PC-9 (cell line): ENCODE measurements around the gene PLA2G4A. TPM values are rescaled to one million over a fixed set of nuclear protein-coding genes. Genes with fewer than 3 reads are reported as not detected.

Experiments
- BruUV-seq: library from RNA; stranded (reverse); fragments of 400-500 nt; replicated peaks from 2 replicates; lab custom pipeline; 2021; lab: Mats Ljungman, UMichigan
- CTCF ChIA-PET: fragments of 300-600 bp; sonication (Branson Sonifier 250); formaldehyde crosslinking; loops from one replicate; lab custom pipeline; 2022; ENCODE audit warnings: antibody characterized with exemption; lab: Charles Lee
- POLR2A ChIA-PET: fragments of 300-600 bp; sonication (Branson Sonifier 250); formaldehyde crosslinking; loops from one replicate; lab custom pipeline; 2022; ENCODE audit warnings: antibody characterized with exemption; ENCODE audit not compliant: unreplicated experiment; lab: Charles Lee
- DNase-seq, 2 experiments: peaks; one replicate each; pipeline versions ENCODE4 v3.0.0 to v3.0.0-alpha.2; 2015 to 2022; ENCODE audit warnings: mixed read lengths in 1 of 2
- H2AFZ ChIP-seq: fragments of 200-600 bp; sonication (generic); 2 replicates; pipeline ENCODE4 v1.8.1; 2017; ENCODE audit warnings: antibody characterized with exemption
- H3F3A ChIP-seq: fragments of 200-600 bp; sonication (generic); 2 replicates; pipeline ENCODE4 v1.8.1; 2017; ENCODE audit warnings: antibody characterized with exemption, mild to moderate bottlenecking, low read depth; ENCODE audit not compliant: insufficient read depth
- H3K27ac ChIP-seq: fragments of 200-600 bp; sonication (generic); 2 replicates; pipeline ENCODE4 v1.6.1; 2016; ENCODE audit warnings: mixed run types
- H3K27me3 ChIP-seq: fragments of 200-600 bp; sonication (generic); 2 replicates; pipeline ENCODE4 v1.6.1; 2016; ENCODE audit warnings: low read depth, mixed run types; ENCODE audit not compliant: insufficient read depth
- H3K36me3 ChIP-seq: fragments of 200-600 bp; sonication (generic); 2 replicates; pipeline ENCODE4 v1.6.1; 2016; ENCODE audit warnings: low read depth, mixed run types
- H3K4me1 ChIP-seq: fragments of 200-600 bp; sonication (generic); replicated peaks from 2 replicates; pipeline ENCODE4 v1.6.1; 2016; ENCODE audit warnings: mixed run types; ENCODE audit not compliant: insufficient read depth
- H3K4me2 ChIP-seq: fragments of 200-600 bp; sonication (generic); 2 replicates; pipeline ENCODE4 v1.6.1; 2017; ENCODE audit warnings: mixed run types
- H3K4me3 ChIP-seq: fragments of 200-600 bp; sonication (generic); 2 replicates; pipeline ENCODE4 v1.6.1; 2016; ENCODE audit warnings: mixed run types
- H3K79me2 ChIP-seq: fragments of 200-600 bp; sonication (generic); 2 replicates; pipeline ENCODE4 v1.6.1; 2017; ENCODE audit warnings: low read depth, mixed run types
- H3K9me2 ChIP-seq: fragments of 200-600 bp; sonication (generic); 2 replicates; pipeline ENCODE4 v1.8.1; 2017; ENCODE audit warnings: mild to moderate bottlenecking; ENCODE audit not compliant: insufficient read depth
- H3K9me3 ChIP-seq: fragments of 200-600 bp; sonication (generic); 2 replicates; pipeline ENCODE4 v1.8.1; 2016; ENCODE audit warnings: low read depth; ENCODE audit not compliant: insufficient read depth
- H4K20me1 ChIP-seq: fragments of 200-600 bp; sonication (generic); 2 replicates; pipeline ENCODE4 v1.8.1; 2017; ENCODE audit not compliant: insufficient read depth
- CTCF ChIP-seq: fragments of 200-600 bp; sonication (generic); conservative IDR thresholded peaks from 2 replicates; pipeline ENCODE4 v1.6.1; 2017; ENCODE audit warnings: mixed run types, antibody characterized with exemption, mild to moderate bottlenecking, moderate library complexity
- EZH2 ChIP-seq: fragments of 200-600 bp; sonication (generic); IDR thresholded peaks from 2 replicates; pipeline ENCODE4 v1.8.0; 2017; ENCODE audit warnings: antibody characterized with exemption, low read depth
- intact Hi-C: fragments of 100-400 bp; cut with micrococcal nuclease; formaldehyde crosslinking; loops from one replicate; pipeline ENCODE4 v1.10.0; 2022; ENCODE audit not compliant: unreplicated experiment
- total RNA-seq: library from RNA; stranded (reverse); gene quantifications from 2 replicates; pipeline ENCODE4 v1.2.3, GENCODE V29; 2021

Gene PLA2G4A
- total RNA-seq, 1 experiment from 2014 or later, result 3.3 TPM

- H3K9me2 ChIP-seq, result no peaks in the 10 kb centered on the region
- H3K4me3 ChIP-seq, result no peak overlapping the region
- H4K20me1 ChIP-seq, result no peaks in the 10 kb centered on the region
- no peak overlapping the region; the same call in 1 of the 2 replicates for H2AFZ ChIP-seq
- H3F3A ChIP-seq, result no peaks in the 10 kb centered on the region
- no peaks in the 10 kb centered on the region for H3K9me3 ChIP-seq
- H3K4me1 ChIP-seq, result no peaks in the 10 kb centered on the region
- TF ChIP-seq EZH2, result no peak
- no peak for TF ChIP-seq CTCF
- CTCF ChIA-PET, result no interaction called here
- H3K79me2 ChIP-seq, result no peaks in the 10 kb centered on the region
- intact Hi-C loops, result no loop called here
- H3K27ac ChIP-seq, result no peak overlapping the region
- H3K36me3 ChIP-seq, result no peaks in the 10 kb centered on the region
- POLR2A ChIA-PET, result no interaction called here
- no peak overlapping the region for H3K4me2 ChIP-seq
- DNase-seq, result no peak
- no peaks in the 10 kb centered on the region for H3K27me3 ChIP-seq
- no TSS peak for BruUV-seq
Observed at GRCh38 chr1:186978596-186979556, 150.1 kb downstream of the PLA2G4A start.

GRCh38 chr1:186980400-186980799 is 151.7 kb downstream of the PLA2G4A start:
- no peaks in the 10 kb centered on the region for H3F3A ChIP-seq
- no peak overlapping the region for H3K4me2 ChIP-seq
- no peak for DNase-seq
- intact Hi-C loops, result no loop called here
- no peak overlapping the region for H3K4me3 ChIP-seq
- H3K79me2 ChIP-seq, result no peaks in the 10 kb centered on the region
- POLR2A ChIA-PET, result no interaction called here
- no peak overlapping the region for H3K27ac ChIP-seq
- H3K4me1 ChIP-seq, result no peaks in the 10 kb centered on the region
- no peaks in the 10 kb centered on the region for H3K9me3 ChIP-seq
- H3K9me2 ChIP-seq, result no peaks in the 10 kb centered on the region
- no peaks in the 10 kb centered on the region for H3K36me3 ChIP-seq
- TF ChIP-seq CTCF (no peak), EZH2 (no peak)
- CTCF ChIA-PET, result no interaction called here
- no TSS peak for BruUV-seq
- H3K27me3 ChIP-seq, result no peaks in the 10 kb centered on the region
- H2AFZ ChIP-seq, result peak overlapping the region; percentile 48; the same call in 1 of the 2 replicates
- H4K20me1 ChIP-seq, result no peaks in the 10 kb centered on the region

- no peaks in the 10 kb centered on the region for H4K20me1 ChIP-seq
- no peak overlapping the region for H3K27ac ChIP-seq
- H3F3A ChIP-seq, result no peaks in the 10 kb centered on the region
- H3K9me3 ChIP-seq, result no peaks in the 10 kb centered on the region
- H3K36me3 ChIP-seq, result no peaks in the 10 kb centered on the region
- H3K9me2 ChIP-seq, result no peaks in the 10 kb centered on the region
- no peak overlapping the region for H3K4me2 ChIP-seq
- no peak for DNase-seq
- CTCF ChIA-PET, result no interaction called here
- intact Hi-C loops, result no loop called here
- H3K4me3 ChIP-seq, result no peak overlapping the region
- BruUV-seq, result no TSS peak
- H2AFZ ChIP-seq, result no peak overlapping the region
- no peaks in the 10 kb centered on the region for H3K27me3 ChIP-seq
- H3K4me1 ChIP-seq, result no peaks in the 10 kb centered on the region
- no peaks in the 10 kb centered on the region for H3K79me2 ChIP-seq
- no peak for TF ChIP-seq CTCF
- no peak for TF ChIP-seq EZH2
- POLR2A ChIA-PET, result no interaction called here
Observed at GRCh38 chr1:186982116-186982515, 153.4 kb downstream of the PLA2G4A start.
